K562 (cell line): ENCODE measurements around the gene SLC22A12.

Source experiments
- ATF7 ChIP-seq: fragments of 450-650 bp; IDR thresholded peaks from 2 replicates; pipeline ENCODE4 v1.7.1; 2014; ENCODE audit warnings: mild to moderate bottlenecking, moderate library complexity
- CBFB ChIP-seq: sonication (generic); formaldehyde crosslinking; IDR thresholded peaks from 2 replicates; pipeline ENCODE4 v1.4.0; 2020; ENCODE audit warnings: mild to moderate bottlenecking, missing genetic modification reagents
- CTCF ChIP-seq, 3 experiments: IDR thresholded peaks in 2 of 3; conservative IDR thresholded peaks in 1 of 3; 2 replicates each; pipeline ENCODE4 v1.5.1; 2011 to 2012; ENCODE audit warnings: low read length in 3 of 3, mild to moderate bottlenecking in 3 of 3, control low read depth in 2 of 3, improper control_type of control experiment in 1 of 3, inconsistent platforms in 1 of 3, low read depth in 1 of 3, mixed read lengths in 1 of 3, moderate library complexity in 1 of 3; ENCODE audit not compliant: insufficient read depth in 2 of 3
- FOXP4 ChIP-seq: sonication (generic); formaldehyde crosslinking; IDR thresholded peaks from 2 replicates; pipeline ENCODE4 v1.8.0; 2022; ENCODE audit warnings: mild to moderate bottlenecking, missing genetic modification reagents, borderline replicate concordance
- POLR2AphosphoS5 ChIP-seq: IDR thresholded peaks from 2 replicates; pipeline ENCODE4 v1.6.1; 2011; ENCODE audit warnings: mild to moderate bottlenecking, low read depth, low read length, moderate library complexity; ENCODE audit not compliant: control insufficient read depth, insufficient read depth
- RAD21 ChIP-seq, 2 experiments: fragments of 250-450 bp in 1 of 2; fragments of 450-650 bp in 1 of 2; sonication (Bioruptor Pico) in 1 of 2; formaldehyde crosslinking in 1 of 2; IDR thresholded peaks in 1 of 2; conservative IDR thresholded peaks in 1 of 2; 2 replicates each; pipeline versions ENCODE4 v1.4.0 to v1.8.0; 2020 to 2022; ENCODE audit warnings: mild to moderate bottlenecking in 2 of 2, moderate library complexity in 1 of 2
- TAF1 ChIP-seq: IDR thresholded peaks from 2 replicates; pipeline ENCODE4 v1.6.1; 2011; ENCODE audit warnings: mild to moderate bottlenecking, low read length, moderate library complexity; ENCODE audit not compliant: insufficient read depth, control insufficient read depth, severe bottlenecking; ENCODE audit errors: extremely low read depth
- ZBTB43 ChIP-seq: sonication (generic); formaldehyde crosslinking; IDR thresholded peaks from 2 replicates; pipeline ENCODE4 v1.8.0; 2023; ENCODE audit warnings: mild to moderate bottlenecking, missing genetic modification reagents
- ZNF707 ChIP-seq: fragments of 250-450 bp; sonication (Bioruptor Pico); conservative IDR thresholded peaks from 2 replicates; pipeline ENCODE4 v1.8.0; 2022; ENCODE audit warnings: inconsistent platforms, mild to moderate bottlenecking, moderate library complexity

GRCh38 chr11:64558065-64558745 is 32.8 kb upstream of the SLC22A12 start:
- TF ChIP-seq ZNF707 (CRISPR knock-in tag) (no peak), POLR2AphosphoS5 (no peak), ATF7 (no peak), RAD21 (CRISPR knock-in tag; conservative IDR thresholded peaks at IDR 0.05 in 1 of 2, IDR thresholded peaks at IDR 0.05 in 1 of 2) (no peak), ZBTB43 (CRISPR knock-in tag) (no peak), TAF1 (no peak), CTCF (IDR thresholded peaks at IDR 0.05 in 2 of 3, conservative IDR thresholded peaks at IDR 0.05 in 1 of 3; ENCODE audit: insufficient read depth in 2 of 3, low read depth in 1 of 3, low read length in 3 of 3) (no peak), CBFB (CRISPR knock-in tag) (no peak), FOXP4 (CRISPR knock-in tag) (no peak)
